HG02759 (cell line): ENCODE results near the gene STIM1.
A peak's percentile ranks its signal among the peaks of the same experiment; 100 is the strongest.
"Not testable (repeated sequence)": the region's sequence is repeated elsewhere in the genome, so short reads cannot be mapped to it uniquely, and the experiment has no call there.

ENCODE experiments used
- ATAC-seq: cut with Tn5 transposase; IDR thresholded peaks from one replicate; pipeline ENCODE4 v1.9.1; 2021; ENCODE audit warnings: mild to moderate bottlenecking, moderate library complexity; ENCODE audit not compliant: unreplicated experiment

Gene STIM1

DNA sequence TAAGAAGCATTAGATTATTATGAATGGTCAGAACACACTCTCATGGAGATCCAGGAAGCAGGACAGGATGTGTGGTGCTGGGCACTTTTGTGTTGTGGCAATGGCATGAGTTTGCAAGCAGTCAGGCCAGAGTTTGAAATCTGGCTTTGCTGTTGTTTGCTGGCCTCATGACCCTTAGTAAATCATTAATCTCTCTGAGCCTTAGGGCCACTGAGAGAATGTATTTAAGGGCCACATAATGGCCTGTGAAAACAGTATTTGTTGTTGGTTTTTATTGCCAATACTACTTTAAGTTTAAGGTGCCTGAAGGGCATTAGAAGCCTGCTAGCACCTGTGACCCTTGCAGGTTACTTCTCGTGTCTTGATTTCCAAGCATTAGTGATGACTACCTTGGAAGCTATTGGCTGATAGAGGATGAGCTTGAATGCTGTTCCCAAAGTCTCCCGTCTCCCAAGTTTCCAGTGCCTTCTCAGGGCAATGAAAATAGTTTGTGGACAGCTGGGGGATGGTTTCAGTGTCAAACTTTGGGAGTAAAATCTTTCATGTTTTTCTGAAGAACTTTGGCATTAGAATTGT lies 24.6 kb downstream of the STIM1 start:
- peak; percentile 52 for ATAC-seq

DNA sequence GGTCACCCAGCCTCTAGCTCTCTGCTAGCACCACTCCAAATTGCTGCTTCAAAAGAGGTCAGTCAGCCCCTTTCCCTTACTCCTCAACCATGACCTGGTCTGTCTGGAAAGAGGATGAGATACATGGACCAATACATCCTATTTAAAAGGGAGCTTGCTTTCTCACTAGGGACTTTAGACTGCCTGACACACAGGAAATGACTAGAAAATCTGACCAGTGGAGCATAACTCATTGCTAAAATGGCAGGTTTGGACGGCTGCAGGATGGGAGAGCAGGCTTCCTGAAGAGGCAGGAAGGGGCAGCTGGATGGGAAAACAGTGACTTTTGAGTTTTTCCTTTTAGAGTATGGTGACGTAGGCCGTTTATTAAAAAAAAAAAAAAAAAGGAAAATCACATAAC lies 25.3 kb downstream of the STIM1 start:
- peak; percentile 31 for ATAC-seq

DNA sequence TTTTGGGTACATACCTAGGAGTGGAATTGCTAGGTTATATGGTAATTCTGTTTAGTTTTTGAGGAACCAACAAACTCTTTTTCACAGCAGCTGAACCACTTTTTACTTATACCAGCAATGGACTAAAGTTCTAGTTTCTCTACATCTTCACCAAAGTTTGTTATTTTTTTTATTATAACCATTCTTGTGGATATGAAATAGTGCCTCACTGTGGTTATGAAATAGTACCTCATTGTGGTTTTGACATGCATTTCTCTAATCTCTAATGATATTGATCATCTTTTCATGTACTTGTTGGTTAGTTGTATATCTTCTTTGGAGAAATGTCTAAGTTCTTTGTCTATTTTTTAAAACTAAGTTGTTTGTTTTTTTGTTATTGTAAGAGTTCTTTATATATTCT lies 27.2 kb downstream of the STIM1 start:
- no peak for ATAC-seq

DNA sequence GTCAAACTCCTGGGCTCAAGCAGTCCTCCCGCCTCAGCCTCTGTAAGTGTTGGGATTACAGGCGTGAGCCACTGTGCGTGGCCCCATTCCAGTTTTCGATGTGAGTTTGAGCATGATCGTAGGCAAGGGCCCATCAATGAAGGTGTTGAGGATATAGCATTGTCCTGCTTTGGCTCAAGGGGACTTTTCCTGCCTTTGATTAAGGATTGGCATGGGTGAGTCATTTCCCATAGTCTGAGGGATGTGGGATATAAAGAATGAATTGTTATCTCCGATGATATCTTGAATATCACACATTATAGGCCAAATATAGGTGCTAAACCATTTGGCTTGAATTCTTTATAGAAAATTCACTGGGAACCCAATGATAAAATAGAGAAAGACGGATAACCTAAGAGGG lies 30.4 kb downstream of the STIM1 start:
- no peak for ATAC-seq

DNA sequence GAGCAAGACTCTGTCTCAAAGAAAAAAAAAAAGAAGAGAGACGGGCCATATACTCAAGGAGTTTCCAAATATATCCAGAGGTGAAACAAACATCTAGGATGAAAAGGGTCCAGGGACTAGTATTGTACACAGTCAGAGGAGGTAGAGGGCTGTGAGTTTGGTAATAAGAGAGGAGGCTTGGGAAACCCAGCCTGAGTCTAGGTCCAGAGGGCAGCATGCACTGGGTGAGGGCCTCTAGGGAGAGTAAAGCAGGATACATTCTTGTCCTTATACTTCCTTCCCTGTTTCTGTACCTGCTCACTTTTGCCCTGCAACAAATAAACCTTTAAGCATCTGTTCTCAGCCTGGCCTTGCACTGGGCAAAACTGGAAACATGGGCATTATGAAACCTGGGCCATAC lies 31.5 kb downstream of the STIM1 start:
- ATAC-seq: no peak

DNA sequence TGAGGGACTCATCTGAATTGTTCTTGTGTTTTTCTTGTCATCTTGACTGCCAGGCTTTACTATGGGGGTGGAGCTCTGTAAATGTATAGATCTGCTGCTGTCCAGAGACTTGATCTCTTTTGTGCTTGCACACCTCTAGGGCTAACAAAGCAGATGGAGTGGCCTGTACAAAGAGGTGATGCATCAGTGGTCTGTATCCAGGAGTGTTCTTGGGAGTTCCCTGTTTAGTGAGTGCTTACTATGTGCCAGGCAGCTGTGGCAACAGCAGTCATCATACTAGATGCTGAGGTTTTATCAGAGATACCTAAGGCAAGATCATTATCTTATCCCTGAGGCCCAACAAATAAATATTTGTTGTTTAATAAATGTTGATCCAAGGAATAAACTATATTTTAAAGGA lies 33.4 kb downstream of the STIM1 start:
- no peak for ATAC-seq

DNA sequence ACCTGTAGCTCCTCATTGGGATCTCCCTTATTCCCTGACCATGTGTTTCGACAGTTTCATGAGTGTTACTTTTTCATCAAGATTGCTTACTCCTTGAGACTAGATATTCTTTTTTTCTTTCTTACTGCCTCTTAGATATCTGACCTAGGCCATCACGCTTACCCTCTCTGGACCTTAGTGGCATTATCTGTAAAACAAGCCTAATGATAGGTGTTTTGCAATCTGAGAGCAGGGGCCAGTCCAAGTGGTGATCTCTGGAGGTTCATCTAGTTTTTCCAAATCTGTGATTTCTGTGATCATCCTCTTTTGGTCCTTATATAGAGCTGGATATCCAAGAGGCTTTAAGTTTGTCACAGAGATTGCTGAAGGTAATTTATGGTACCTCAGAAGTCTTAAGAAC lies 34.5 kb downstream of the STIM1 start:
- no peak for ATAC-seq

DNA sequence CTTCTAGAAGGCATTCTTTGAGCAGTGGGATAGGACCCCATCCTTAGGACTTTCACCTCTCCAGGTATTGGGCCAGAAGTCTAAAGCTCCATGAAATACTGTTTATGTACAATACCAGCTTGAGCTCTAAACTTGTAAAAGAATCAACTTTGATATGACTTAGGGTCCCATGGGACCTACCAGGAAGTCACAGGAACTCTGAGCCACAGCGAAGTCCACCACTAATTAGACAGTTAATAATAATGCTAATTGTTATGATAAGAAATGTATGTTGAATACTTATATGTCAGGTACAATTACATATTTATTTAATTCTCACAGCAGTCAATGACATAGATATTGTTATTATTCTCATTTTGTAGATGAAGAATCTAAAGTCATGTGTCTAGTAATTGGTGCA lies 35.3 kb downstream of the STIM1 start:
- no peak for ATAC-seq

DNA sequence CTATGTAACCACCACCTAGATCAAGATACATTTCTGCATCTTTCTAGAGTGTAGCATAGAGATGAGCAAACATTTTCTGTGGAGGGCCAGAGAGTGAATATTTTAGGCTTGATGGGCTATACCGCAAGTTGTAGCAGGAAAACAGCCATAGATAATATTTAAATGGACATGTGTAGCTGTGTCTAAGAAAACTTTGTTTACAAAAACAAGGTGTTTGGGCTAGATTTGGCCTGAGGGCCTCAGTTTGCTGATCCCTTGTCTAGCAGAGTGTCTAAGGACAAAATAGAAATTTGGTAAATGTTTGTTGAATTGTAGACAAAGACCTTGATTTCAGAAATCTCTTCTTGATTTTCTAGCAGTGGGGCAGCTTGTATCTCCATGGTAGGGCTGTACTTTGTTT lies 36.3 kb downstream of the STIM1 start:
- ATAC-seq: no peak

DNA sequence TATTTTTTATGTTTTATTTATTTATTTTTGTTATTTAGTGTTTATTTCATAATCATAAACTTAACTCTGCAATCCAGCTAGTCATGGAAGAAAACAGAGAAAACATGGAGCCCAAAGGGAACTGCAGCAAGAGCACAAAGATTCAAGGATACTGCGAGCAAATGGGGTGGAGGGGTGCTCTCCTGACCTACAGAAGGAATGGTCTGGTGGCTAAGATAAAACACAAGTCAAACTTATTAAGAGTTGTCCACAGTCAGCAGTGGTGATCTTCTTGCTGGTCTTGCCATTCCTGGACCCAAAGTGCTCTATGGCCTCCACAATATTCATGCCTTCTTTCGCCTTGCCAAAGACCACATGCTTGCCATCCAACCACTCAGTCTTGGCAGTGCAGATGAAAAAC lies 36.7 kb downstream of the STIM1 start:
- ATAC-seq: no peak

DNA sequence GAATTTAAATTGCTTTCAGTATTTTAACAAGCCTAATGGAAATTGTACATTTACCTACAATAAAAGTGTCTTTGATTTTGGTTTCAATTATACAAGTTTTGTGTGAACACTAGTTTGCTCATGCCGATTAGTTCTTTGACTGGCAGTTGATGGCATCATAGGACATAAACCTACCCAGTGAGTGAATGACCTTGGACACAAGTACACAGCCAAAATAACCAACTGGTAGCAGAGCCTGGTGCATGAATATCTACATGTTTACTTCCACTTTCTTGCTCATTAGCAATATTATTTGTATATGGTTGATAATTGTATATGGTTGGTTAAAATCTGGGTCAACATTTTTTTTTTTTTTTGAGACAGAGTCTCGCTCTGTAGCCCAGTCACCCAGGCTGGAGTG lies 37.8 kb downstream of the STIM1 start:
- ATAC-seq: peak; percentile 5

GRCh38 chr11:3894128-3894731 lies 38.8 kb downstream of the STIM1 start:
- peak; percentile 99 for ATAC-seq

DNA sequence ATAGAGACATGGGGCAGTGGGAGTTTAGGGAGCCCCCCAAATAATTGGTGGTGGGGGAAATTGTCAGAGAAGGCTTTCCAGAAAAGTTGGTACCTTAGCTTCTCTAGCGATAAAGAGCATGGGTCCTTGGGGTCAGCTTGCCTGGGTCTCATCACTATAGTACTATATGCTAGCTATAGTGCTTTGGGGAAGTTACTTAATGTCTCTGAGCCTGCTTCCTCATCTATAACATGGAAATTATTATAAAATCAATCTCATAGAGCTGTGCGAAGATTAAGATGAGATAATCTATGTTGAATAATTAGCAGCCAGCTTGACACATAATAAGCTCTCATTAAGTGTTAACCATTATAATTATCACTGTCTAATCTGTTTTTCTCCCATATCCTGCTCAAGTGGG lies 41.2 kb downstream of the STIM1 start:
- ATAC-seq: no peak

GRCh38 chr11:3900230-3900629 lies 44.8 kb downstream of the STIM1 start:
- not testable (repeated sequence) for ATAC-seq

- no peak for ATAC-seq
Observed at GRCh38 chr11:3901249-3902025, 46.0 kb downstream of the STIM1 start.

DNA sequence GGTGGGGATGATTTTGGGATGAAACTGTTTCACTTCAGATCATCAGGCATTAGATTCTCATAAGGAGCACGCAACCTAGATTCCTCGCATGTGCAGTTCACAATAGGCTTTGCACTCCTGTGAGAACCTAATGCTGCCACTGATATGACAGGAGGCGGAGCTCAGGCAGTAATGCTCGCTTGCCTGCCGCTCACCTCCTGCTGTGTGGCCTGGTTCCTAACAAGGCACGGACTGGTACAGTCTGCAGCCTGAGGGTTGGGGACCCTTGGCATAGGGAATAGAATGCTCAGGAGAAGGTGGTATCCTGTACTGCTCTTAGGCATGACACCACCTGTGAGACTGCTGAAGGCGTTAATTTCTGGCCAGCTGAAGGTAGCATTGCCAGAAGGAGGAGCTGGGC lies 47.0 kb downstream of the STIM1 start:
- ATAC-seq: no peak

GRCh38 chr11:3903207-3903896 lies 47.9 kb downstream of the STIM1 start:
- ATAC-seq: peak; percentile 49

DNA sequence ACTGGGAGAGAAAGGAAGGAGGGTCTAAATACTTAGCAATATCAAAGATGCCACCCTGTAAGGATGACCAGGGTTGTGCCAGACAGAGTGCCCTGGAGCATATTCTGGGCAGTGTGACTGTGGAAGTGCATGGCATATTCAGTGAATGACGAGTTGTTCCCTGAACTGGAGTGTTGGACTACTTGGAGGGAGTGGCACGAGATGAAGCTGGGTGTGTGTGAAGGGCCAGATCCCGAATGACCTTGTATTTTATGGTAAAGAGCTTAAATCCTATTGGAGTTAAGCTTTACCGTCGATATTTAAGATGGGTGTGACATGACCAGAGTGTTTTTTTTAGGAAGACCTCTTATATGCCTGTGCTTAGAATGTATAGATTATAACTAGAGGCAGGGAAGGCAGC lies 48.8 kb downstream of the STIM1 start:
- ATAC-seq: no peak

DNA sequence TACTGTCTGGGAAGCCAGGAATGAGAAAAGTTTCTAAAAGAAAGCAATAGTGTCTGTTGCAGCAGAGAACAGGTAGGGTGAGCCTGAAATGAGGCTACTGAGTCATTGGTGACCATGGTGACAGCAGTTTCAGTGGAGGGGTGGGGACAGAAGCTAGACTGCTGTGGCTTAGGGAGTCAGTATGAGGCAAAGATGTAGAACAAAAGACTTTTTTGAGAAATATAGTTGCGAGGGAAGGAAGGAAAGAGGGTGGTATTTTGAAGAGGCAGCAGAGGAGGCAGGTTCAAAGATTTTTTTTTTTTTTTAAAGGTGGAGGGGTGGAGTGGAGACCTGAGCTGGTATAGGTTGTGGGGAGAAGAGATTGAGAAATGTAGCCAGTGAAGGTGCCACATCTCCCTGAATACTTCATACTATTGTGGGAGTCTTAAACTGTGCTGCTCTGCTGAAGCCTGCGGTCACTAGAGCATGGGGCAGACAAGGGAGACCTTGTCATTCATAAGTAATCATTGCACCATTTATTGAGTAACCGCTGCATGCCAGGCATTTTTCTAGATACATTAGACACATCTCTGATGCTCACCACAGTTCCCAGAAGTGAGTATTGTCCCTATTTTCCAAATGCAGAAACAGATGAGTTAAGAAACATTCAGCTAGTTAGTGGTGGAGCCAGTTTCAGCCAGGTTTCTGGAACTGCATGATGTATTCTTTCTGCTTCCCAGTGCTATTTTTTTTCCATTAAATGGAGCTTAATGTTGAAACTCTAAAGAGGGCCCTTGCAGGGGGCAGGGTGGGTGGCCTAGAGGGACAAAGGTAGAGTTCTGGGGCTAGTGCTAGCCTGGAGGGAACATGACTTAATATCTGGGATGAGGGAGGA lies 49.9 kb downstream of the STIM1 start:
- ATAC-seq: peak; percentile 72

- no peak for ATAC-seq
Observed at GRCh38 chr11:3906166-3906565, 50.7 kb downstream of the STIM1 start.

DNA sequence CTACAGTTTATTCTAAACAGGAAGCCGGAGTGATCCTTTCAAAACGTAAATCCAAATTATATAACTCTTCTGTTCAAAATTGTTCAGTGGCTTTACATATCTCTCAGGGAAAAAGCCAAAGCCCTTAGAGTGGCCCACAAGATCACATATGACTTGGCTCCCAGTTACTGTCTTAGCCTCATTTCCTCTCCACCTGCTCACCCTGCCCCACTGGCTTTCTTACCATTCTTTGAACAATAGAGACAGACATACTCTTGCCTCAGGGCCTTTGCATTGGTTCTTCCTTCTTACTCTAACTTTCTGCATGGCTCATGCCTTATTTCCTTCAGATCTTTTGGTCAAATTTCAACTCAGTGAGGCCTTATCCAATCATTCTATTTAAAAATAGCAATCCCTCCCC lies 52.1 kb downstream of the STIM1 start:
- ATAC-seq: no peak
